WTC11 (cell line): ENCODE data around the gene ZNF639.

Experiments used
- ARID4B ChIP-seq: sonication (generic); formaldehyde crosslinking; IDR thresholded peaks from 2 replicates; pipeline ENCODE4 v1.8.0; 2023; ENCODE audit warnings: missing genetic modification reagents, mild to moderate bottlenecking, borderline replicate concordance
- ETV6 ChIP-seq: sonication (generic); formaldehyde crosslinking; IDR thresholded peaks from 2 replicates; pipeline ENCODE4 v1.8.1; 2022; ENCODE audit warnings: mild to moderate bottlenecking, missing genetic modification reagents
- MAX ChIP-seq: sonication (generic); formaldehyde crosslinking; IDR thresholded peaks from 2 replicates; pipeline ENCODE4 v1.8.0; 2022; ENCODE audit warnings: mild to moderate bottlenecking, missing genetic modification reagents
- NFYB ChIP-seq: sonication (generic); formaldehyde crosslinking; conservative IDR thresholded peaks from 2 replicates; pipeline ENCODE4 v1.8.0; 2022; ENCODE audit warnings: low read depth, missing genetic modification reagents
- NR2C2 ChIP-seq: sonication (generic); formaldehyde crosslinking; IDR thresholded peaks from 2 replicates; pipeline ENCODE4 v1.8.0; 2022; ENCODE audit warnings: mild to moderate bottlenecking, missing genetic modification reagents
- NR3C1 ChIP-seq: sonication (generic); formaldehyde crosslinking; conservative IDR thresholded peaks from 2 replicates; pipeline ENCODE4 v1.8.1; 2023; ENCODE audit warnings: low read depth, mild to moderate bottlenecking, missing genetic modification reagents
- TCF7 ChIP-seq: sonication (generic); formaldehyde crosslinking; IDR thresholded peaks from 2 replicates; pipeline ENCODE4 v1.8.0; 2022; ENCODE audit warnings: mild to moderate bottlenecking, low read depth, missing genetic modification reagents, moderate library complexity
- USF2 ChIP-seq: sonication (generic); formaldehyde crosslinking; IDR thresholded peaks from 2 replicates; pipeline ENCODE4 v1.8.1; 2023; ENCODE audit warnings: mild to moderate bottlenecking, missing genetic modification reagents, moderate library complexity
- ZNF121 ChIP-seq: sonication (generic); formaldehyde crosslinking; IDR thresholded peaks from 2 replicates; pipeline ENCODE4 v1.8.0; 2023; ENCODE audit warnings: missing genetic modification reagents
- ZNF512 ChIP-seq: sonication (generic); formaldehyde crosslinking; IDR thresholded peaks from 2 replicates; pipeline ENCODE4 v1.8.1; 2022; ENCODE audit warnings: missing genetic modification reagents, borderline replicate concordance
- TF ChIP-seq, protein P1 (sequence below): fragments of 200-600 bp; IDR thresholded peaks from 2 replicates; pipeline ENCODE4 v1.8.0; 2022; ENCODE audit warnings: antibody characterized with exemption
- TF ChIP-seq, protein P2 (sequence below): sonication (generic); formaldehyde crosslinking; IDR thresholded peaks from 2 replicates; pipeline ENCODE4 v1.8.1; 2023; ENCODE audit warnings: mild to moderate bottlenecking, missing genetic modification reagents
- TF ChIP-seq, protein P3 (sequence below): sonication (generic); formaldehyde crosslinking; IDR thresholded peaks from 2 replicates; pipeline ENCODE4 v1.8.1; 2023; ENCODE audit warnings: mild to moderate bottlenecking, missing genetic modification reagents, moderate library complexity
- TF ChIP-seq, protein P4 (sequence below): sonication (generic); formaldehyde crosslinking; IDR thresholded peaks from 2 replicates; pipeline ENCODE4 v1.8.0; 2023; ENCODE audit warnings: missing genetic modification reagents

GRCh38 chr3:179347345-179348194 is 24.7 kb downstream of the ZNF639 start, which contains the start of gene MFN1:
- TF ChIP-seq NR3C1 (CRISPR knock-in tag) = no peak
- TF ChIP-seq, protein P1, sequence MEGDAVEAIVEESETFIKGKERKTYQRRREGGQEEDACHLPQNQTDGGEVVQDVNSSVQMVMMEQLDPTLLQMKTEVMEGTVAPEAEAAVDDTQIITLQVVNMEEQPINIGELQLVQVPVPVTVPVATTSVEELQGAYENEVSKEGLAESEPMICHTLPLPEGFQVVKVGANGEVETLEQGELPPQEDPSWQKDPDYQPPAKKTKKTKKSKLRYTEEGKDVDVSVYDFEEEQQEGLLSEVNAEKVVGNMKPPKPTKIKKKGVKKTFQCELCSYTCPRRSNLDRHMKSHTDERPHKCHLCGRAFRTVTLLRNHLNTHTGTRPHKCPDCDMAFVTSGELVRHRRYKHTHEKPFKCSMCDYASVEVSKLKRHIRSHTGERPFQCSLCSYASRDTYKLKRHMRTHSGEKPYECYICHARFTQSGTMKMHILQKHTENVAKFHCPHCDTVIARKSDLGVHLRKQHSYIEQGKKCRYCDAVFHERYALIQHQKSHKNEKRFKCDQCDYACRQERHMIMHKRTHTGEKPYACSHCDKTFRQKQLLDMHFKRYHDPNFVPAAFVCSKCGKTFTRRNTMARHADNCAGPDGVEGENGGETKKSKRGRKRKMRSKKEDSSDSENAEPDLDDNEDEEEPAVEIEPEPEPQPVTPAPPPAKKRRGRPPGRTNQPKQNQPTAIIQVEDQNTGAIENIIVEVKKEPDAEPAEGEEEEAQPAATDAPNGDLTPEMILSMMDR = no peak
- TF ChIP-seq ETV6 (CRISPR knock-in tag) = no peak
- no peak for TF ChIP-seq NR2C2
- TF ChIP-seq ZNF121 (CRISPR knock-in tag) = no peak
- TF ChIP-seq USF2 (CRISPR knock-in tag) = no peak
- no peak for TF ChIP-seq TCF7 (CRISPR knock-in tag)
- TF ChIP-seq, protein P2, sequence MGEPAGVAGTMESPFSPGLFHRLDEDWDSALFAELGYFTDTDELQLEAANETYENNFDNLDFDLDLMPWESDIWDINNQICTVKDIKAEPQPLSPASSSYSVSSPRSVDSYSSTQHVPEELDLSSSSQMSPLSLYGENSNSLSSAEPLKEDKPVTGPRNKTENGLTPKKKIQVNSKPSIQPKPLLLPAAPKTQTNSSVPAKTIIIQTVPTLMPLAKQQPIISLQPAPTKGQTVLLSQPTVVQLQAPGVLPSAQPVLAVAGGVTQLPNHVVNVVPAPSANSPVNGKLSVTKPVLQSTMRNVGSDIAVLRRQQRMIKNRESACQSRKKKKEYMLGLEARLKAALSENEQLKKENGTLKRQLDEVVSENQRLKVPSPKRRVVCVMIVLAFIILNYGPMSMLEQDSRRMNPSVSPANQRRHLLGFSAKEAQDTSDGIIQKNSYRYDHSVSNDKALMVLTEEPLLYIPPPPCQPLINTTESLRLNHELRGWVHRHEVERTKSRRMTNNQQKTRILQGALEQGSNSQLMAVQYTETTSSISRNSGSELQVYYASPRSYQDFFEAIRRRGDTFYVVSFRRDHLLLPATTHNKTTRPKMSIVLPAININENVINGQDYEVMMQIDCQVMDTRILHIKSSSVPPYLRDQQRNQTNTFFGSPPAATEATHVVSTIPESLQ = no peak
- peak; percentile 46; the same call in 1 of the 2 replicates for TF ChIP-seq NFYB (CRISPR knock-in tag)
- TF ChIP-seq ARID4B (CRISPR knock-in tag) = no peak; the same call in 1 of the 2 replicates
- TF ChIP-seq, protein P3, sequence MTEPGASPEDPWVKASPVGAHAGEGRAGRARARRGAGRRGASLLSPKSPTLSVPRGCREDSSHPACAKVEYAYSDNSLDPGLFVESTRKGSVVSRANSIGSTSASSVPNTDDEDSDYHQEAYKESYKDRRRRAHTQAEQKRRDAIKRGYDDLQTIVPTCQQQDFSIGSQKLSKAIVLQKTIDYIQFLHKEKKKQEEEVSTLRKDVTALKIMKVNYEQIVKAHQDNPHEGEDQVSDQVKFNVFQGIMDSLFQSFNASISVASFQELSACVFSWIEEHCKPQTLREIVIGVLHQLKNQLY = no peak
- TF ChIP-seq, protein P4, sequence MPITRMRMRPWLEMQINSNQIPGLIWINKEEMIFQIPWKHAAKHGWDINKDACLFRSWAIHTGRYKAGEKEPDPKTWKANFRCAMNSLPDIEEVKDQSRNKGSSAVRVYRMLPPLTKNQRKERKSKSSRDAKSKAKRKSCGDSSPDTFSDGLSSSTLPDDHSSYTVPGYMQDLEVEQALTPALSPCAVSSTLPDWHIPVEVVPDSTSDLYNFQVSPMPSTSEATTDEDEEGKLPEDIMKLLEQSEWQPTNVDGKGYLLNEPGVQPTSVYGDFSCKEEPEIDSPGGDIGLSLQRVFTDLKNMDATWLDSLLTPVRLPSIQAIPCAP (CRISPR knock-in tag) = no peak
- 0 out of 2 replicates have a peak, but pooled peaks have one; percentile 51 for TF ChIP-seq MAX (CRISPR knock-in tag)
- TF ChIP-seq ZNF512 (CRISPR knock-in tag) = no peak
